Motor neuron (in vitro differentiated cells): ENCODE measurements around the gene FAAP100. TPM values are rescaled to one million over a fixed set of nuclear protein-coding genes. Genes with fewer than 3 reads are reported as not detected.

Experiments used
- total RNA-seq, 8 experiments: library from RNA; unstranded; fragments of 300-600 nt; gene quantifications; 2 replicates each; pipeline versions ENCODE4 v1.2.3 to v1.2.4, GENCODE V29; 2022

FAAP100 gene
- total RNA-seq, 8 experiments from 2014 or later: 13.9 to 34.9 (median 22.8) TPM

Other genes with a start within 250 kb of the FAAP100 start
- gene BAHCC1, start 156.9 kb downstream of the FAAP100 start, total RNA-seq: 10 to 100 TPM in 4 of 8 experiments, 1 to 10 TPM in 4; 1.9 to 19.5 (median 10.4) TPM
- 1,000 to 10,000 TPM; 2,076 to 6,877 (median 3,447) TPM for gene ACTG1, start 39.6 kb downstream of the FAAP100 start, total RNA-seq
- gene FSCN2, start 24.0 kb downstream of the FAAP100 start, total RNA-seq: 1 to 10 TPM in 4 of 8 experiments, under 1 TPM in 4; 0.36 to 3.0 (median 1.2) TPM
- gene NPLOC4, start 84.8 kb upstream of the FAAP100 start, total RNA-seq: 10 to 100 TPM; 19.3 to 78.3 (median 41.8) TPM
- 1 to 10 TPM in 3 of 8 experiments, under 1 TPM in 4, not detected in 1; 0.22 to 1.2 (median 1.00) TPM for gene TSPAN10, start 84.8 kb upstream of the FAAP100 start, total RNA-seq
- gene PDE6G, start 104.2 kb upstream of the FAAP100 start, total RNA-seq: under 1 TPM in 6 of 8 experiments, not detected in 2; 0.20 to 0.79 (median 0.55) TPM
- gene OXLD1, start 114.3 kb upstream of the FAAP100 start, total RNA-seq: 10 to 100 TPM; 20.2 to 85.8 (median 33.6) TPM
- gene CCDC137, start 114.4 kb upstream of the FAAP100 start, total RNA-seq: 10 to 100 TPM in 6 of 8 experiments, 1 to 10 TPM in 2; 9.1 to 34.6 (median 22.5) TPM
- 10 to 100 TPM; 32.5 to 76.0 (median 48.4) TPM for gene ARL16, start 131.4 kb upstream of the FAAP100 start, total RNA-seq
- 10 to 100 TPM; 46.1 to 89.5 (median 62.4) TPM for gene HGS, start 131.7 kb upstream of the FAAP100 start, total RNA-seq
- gene MRPL12, start 151.0 kb upstream of the FAAP100 start, total RNA-seq: 100 to 1,000 TPM in 2 of 8 experiments, 10 to 100 TPM in 6; 17.0 to 155 (median 39.6) TPM
- gene SLC25A10, start 159.9 kb upstream of the FAAP100 start, total RNA-seq: 10 to 100 TPM in 3 of 8 experiments, 1 to 10 TPM in 5; 2.4 to 24.9 (median 5.0) TPM